ENCODE results near the gene DAB1. TPM values are rescaled to one million over a fixed set of nuclear protein-coding genes. Genes with fewer than 3 reads are reported as not detected.

Gene DAB1
- polyA plus RNA-seq, 1 donor from 2014 or later: 11.4 TPM

DNA sequence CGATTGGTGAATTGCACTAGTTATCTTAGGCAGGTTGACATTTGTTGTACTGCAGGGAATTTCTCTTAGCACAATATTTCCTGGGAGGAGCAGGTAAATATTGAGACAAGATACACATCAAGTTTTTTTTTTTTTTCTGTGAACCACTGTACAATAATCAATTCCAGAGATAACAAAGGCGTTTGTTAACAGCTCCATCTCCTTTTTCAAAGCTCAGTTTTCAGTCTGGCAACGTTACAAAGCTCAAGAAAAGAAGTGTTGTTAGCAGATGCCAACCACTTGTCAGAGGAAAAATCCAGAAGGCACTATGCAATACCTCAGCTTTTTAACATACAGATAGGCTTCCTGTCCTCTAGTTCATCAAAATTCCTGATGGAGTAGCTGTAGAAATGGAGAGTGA is 40.9 kb upstream of the DAB1 start:
- Histone ChIP-seq H3K4me3 (ENCODE audit: low read length) (no peak overlapping the region), H3K36me3 (ENCODE audit: insufficient read depth, low read length) (no peaks in the 10 kb centered on the region), H3K4me2 (ENCODE audit: low read length) (no peak overlapping the region), H3K9ac (ENCODE audit: low read length) (no peak overlapping the region), H3K79me2 (replicated peaks; ENCODE audit: insufficient read depth, low read length) (no peaks in the 10 kb centered on the region), H3K27ac (ENCODE audit: low read length) (no peak overlapping the region), H3K9me2 (ENCODE audit: insufficient read depth, low read length) (no peaks in the 10 kb centered on the region), H4K20me1 (ENCODE audit: insufficient read depth) (no peaks in the 10 kb centered on the region), H3K27me3 (ENCODE audit: insufficient read depth, low read depth, low read length) (no peaks in the 10 kb centered on the region), H3K9me3 (ENCODE audit: low read length) (no peaks in the 10 kb centered on the region), H3F3A (ENCODE audit: insufficient read depth, low read length, poor library complexity, severe bottlenecking) (no peaks in the 10 kb centered on the region), H2AFZ (ENCODE audit: low read depth, low read length) (no peak overlapping the region)
- no peak for TF ChIP-seq MXI1 (conservative IDR thresholded peaks at IDR 0.05; ENCODE audit: poor library complexity, severe bottlenecking)
- TF ChIP-seq TAF1 (IDR thresholded peaks at IDR 0.05; ENCODE audit: low read depth): no peak
- peak; percentile 99 for TF ChIP-seq POLR2AphosphoS5 (IDR thresholded peaks at IDR 0.05)
- TF ChIP-seq RAD21 (conservative IDR thresholded peaks at IDR 0.05): peak; percentile 11
- TF ChIP-seq, protein P1, sequence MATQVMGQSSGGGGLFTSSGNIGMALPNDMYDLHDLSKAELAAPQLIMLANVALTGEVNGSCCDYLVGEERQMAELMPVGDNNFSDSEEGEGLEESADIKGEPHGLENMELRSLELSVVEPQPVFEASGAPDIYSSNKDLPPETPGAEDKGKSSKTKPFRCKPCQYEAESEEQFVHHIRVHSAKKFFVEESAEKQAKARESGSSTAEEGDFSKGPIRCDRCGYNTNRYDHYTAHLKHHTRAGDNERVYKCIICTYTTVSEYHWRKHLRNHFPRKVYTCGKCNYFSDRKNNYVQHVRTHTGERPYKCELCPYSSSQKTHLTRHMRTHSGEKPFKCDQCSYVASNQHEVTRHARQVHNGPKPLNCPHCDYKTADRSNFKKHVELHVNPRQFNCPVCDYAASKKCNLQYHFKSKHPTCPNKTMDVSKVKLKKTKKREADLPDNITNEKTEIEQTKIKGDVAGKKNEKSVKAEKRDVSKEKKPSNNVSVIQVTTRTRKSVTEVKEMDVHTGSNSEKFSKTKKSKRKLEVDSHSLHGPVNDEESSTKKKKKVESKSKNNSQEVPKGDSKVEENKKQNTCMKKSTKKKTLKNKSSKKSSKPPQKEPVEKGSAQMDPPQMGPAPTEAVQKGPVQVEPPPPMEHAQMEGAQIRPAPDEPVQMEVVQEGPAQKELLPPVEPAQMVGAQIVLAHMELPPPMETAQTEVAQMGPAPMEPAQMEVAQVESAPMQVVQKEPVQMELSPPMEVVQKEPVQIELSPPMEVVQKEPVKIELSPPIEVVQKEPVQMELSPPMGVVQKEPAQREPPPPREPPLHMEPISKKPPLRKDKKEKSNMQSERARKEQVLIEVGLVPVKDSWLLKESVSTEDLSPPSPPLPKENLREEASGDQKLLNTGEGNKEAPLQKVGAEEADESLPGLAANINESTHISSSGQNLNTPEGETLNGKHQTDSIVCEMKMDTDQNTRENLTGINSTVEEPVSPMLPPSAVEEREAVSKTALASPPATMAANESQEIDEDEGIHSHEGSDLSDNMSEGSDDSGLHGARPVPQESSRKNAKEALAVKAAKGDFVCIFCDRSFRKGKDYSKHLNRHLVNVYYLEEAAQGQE (IDR thresholded peaks at IDR 0.05; ENCODE audit: borderline replicate concordance): peak; percentile 86
- TF ChIP-seq, protein P2, sequence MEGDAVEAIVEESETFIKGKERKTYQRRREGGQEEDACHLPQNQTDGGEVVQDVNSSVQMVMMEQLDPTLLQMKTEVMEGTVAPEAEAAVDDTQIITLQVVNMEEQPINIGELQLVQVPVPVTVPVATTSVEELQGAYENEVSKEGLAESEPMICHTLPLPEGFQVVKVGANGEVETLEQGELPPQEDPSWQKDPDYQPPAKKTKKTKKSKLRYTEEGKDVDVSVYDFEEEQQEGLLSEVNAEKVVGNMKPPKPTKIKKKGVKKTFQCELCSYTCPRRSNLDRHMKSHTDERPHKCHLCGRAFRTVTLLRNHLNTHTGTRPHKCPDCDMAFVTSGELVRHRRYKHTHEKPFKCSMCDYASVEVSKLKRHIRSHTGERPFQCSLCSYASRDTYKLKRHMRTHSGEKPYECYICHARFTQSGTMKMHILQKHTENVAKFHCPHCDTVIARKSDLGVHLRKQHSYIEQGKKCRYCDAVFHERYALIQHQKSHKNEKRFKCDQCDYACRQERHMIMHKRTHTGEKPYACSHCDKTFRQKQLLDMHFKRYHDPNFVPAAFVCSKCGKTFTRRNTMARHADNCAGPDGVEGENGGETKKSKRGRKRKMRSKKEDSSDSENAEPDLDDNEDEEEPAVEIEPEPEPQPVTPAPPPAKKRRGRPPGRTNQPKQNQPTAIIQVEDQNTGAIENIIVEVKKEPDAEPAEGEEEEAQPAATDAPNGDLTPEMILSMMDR (IDR thresholded peaks at IDR 0.05; ENCODE audit: poor library complexity, severe bottlenecking): no peak
- peak; percentile 66 for TF ChIP-seq EP300 (conservative IDR thresholded peaks at IDR 0.05; ENCODE audit: poor library complexity, severe bottlenecking)
- no peak for TF ChIP-seq EZH2 (IDR thresholded peaks at IDR 0.05; ENCODE audit: borderline replicate concordance, insufficient read depth, low read length, poor library complexity, severe bottlenecking)

DNA sequence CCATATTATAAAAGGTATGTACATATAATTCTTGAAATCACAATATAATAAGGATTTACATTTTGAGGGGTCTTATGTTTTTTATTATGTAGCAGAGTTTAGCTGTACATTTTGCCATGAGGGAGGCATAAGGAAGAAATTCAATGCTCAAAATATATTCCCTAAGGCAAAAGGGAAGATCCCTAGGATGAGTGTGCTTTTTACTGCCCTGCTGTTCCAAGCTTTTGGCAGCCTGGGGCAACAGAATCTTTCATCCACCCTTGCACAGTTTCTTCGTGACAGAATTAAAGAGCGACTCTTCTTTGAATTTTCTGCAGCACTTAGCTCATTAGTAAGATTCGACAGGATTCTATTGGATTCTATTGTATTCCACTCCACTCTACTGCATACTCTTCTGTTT is 39.5 kb upstream of the DAB1 start:
- TF ChIP-seq POLR2AphosphoS5 (IDR thresholded peaks at IDR 0.05): no peak
- no peak overlapping the region for H3K9ac ChIP-seq (ENCODE audit: low read length)
- H4K20me1 ChIP-seq (ENCODE audit: insufficient read depth): no peaks in the 10 kb centered on the region
- no peaks in the 10 kb centered on the region for H3K79me2 ChIP-seq (replicated peaks; ENCODE audit: insufficient read depth, low read length)
- no peak overlapping the region for H3K27ac ChIP-seq (ENCODE audit: low read length)
- H3K9me3 ChIP-seq (ENCODE audit: low read length): no peaks in the 10 kb centered on the region
- H3K27me3 ChIP-seq (ENCODE audit: insufficient read depth, low read depth, low read length): peaks cover 2% of the 10 kb centered on the region
- no peak overlapping the region for H3K4me2 ChIP-seq (ENCODE audit: low read length)
- no peaks in the 10 kb centered on the region for H3K9me2 ChIP-seq (ENCODE audit: insufficient read depth, low read length)
- H3K4me3 ChIP-seq (ENCODE audit: low read length): no peak overlapping the region
- no peak overlapping the region for H2AFZ ChIP-seq (ENCODE audit: low read depth, low read length)
- no peaks in the 10 kb centered on the region for H3K36me3 ChIP-seq (ENCODE audit: insufficient read depth, low read length)
- H3F3A ChIP-seq (ENCODE audit: insufficient read depth, low read length, poor library complexity, severe bottlenecking): no peaks in the 10 kb centered on the region

DNA sequence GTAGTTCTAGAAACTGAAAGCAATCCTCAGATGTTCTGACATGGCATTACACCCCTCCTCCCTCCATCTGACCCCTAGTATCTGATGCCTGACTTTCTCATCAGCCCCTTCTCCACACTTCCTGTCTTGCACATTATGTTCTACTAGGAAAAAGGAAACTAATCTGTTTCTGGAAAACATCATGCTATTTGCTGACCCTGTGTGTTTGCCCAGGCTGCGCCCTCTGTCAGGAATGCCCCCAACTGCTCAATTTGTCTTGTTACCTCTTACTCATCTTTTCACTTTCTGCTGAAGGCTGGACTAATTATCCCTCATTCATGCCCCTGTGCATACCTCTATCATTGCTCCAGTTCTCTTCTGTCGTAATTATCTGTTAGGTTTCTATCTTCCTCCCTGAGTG is 37.5 kb upstream of the DAB1 start:
- Histone ChIP-seq H3K4me3 (ENCODE audit: low read length) (no peak overlapping the region), H3K9me2 (ENCODE audit: insufficient read depth, low read length) (no peaks in the 10 kb centered on the region)
- TF ChIP-seq, protein P1 (IDR thresholded peaks at IDR 0.05; ENCODE audit: borderline replicate concordance): no peak
- TF ChIP-seq POLR2AphosphoS5 (IDR thresholded peaks at IDR 0.05): no peak

More for the DNA sequence above, 37.5 kb upstream of the DAB1 start:
- Histone ChIP-seq H3F3A (ENCODE audit: insufficient read depth, low read length, poor library complexity, severe bottlenecking) (no peaks in the 10 kb centered on the region), H2AFZ (ENCODE audit: low read depth, low read length) (no peak overlapping the region), H3K27me3 (ENCODE audit: insufficient read depth, low read depth, low read length) (peaks cover 3% of the 10 kb centered on the region), H3K79me2 (replicated peaks; ENCODE audit: insufficient read depth, low read length) (no peaks in the 10 kb centered on the region), H3K9me3 (ENCODE audit: low read length) (no peaks in the 10 kb centered on the region), H4K20me1 (ENCODE audit: insufficient read depth) (no peaks in the 10 kb centered on the region), H3K27ac (ENCODE audit: low read length) (no peak overlapping the region), H3K36me3 (ENCODE audit: insufficient read depth, low read length) (no peaks in the 10 kb centered on the region), H3K9ac (ENCODE audit: low read length) (no peak overlapping the region), H3K4me2 (ENCODE audit: low read length) (no peak overlapping the region)

Data from neural cell (in vitro differentiated cells).